ENCODE results near the gene CNTNAP5. TPM values are rescaled to one million over a fixed set of nuclear protein-coding genes. Genes with fewer than 3 reads are reported as not detected.

Gene CNTNAP5
- total and polyA plus RNA-seq, 2 of the 4 experiments (the other 2 are of a cell fraction): not detected

DNA sequence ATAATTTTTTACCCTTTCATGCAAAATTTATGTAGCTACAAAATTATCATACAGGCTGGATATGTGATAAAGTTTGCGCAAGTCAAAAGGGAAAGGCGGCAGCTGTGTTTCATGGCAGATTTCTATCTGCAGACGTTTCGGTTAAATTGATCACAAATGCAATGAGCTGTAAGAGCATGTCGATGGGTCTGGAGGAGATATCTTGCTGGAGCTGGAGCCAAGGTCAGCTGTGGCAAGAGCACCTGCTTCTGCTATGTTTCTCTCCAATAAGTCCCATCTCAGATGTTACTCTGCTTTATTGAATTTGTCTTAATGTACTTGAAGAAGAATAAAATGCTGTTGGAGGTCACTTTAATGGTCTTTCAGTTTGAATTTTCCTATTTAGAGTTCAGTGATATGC, 749.7 kb downstream of the CNTNAP5 start:
- in situ Hi-C loops (cut with MboI; ENCODE audit: low sequenced_read_pairs): no loop called here
- ATAC-seq (ENCODE audit: low read depth): no peak
- Histone ChIP-seq H4K5ac (ENCODE audit: low read depth, low read length) (no peak overlapping the region), H4K91ac (ENCODE audit: insufficient read depth, low read depth, low read length) (no peak overlapping the region), H3K14ac (replicated peaks; ENCODE audit: low read depth, low read length) (no peak overlapping the region), H3K9ac (ENCODE audit: low read depth, low read length) (no peak overlapping the region), H2BK15ac (ENCODE audit: low read depth, low read length) (no peak overlapping the region), H3K4me1 (ENCODE audit: control insufficient read depth, insufficient read depth, low read length) (no peaks in the 10 kb centered on the region), H3K4ac (ENCODE audit: low read depth, low read length) (no peak overlapping the region), H2AK9ac (replicated peaks; ENCODE audit: low read depth, low read length, poor library complexity) (no peak overlapping the region), H2BK20ac (ENCODE audit: low read depth, low read length) (no peak overlapping the region), H2AK5ac (ENCODE audit: low read depth, low read length) (no peak overlapping the region), H3K4me3 (ENCODE audit: insufficient read depth, low read depth, low read length) (no peak overlapping the region), H3K79me1 (ENCODE audit: low read depth in 1 of 2, low read length in 2 of 2) (no peaks in the 10 kb centered on the region), H3K56ac (ENCODE audit: extremely low read depth, insufficient read depth, low read length) (no peak overlapping the region), H2BK120ac (ENCODE audit: low read depth, low read length) (no peak overlapping the region), H3K4me2 (ENCODE audit: low read depth, low read length) (no peak overlapping the region), H3K27ac (ENCODE audit: insufficient read depth, low read length) (no peak overlapping the region), H4K20me1 (ENCODE audit: insufficient read depth, low read length) (no peaks in the 10 kb centered on the region), H3K9me3 (ENCODE audit: control insufficient read depth, insufficient read depth, low read length) (no peaks in the 10 kb centered on the region; the same call in 1 of the 2 replicates), H3K9me1 (ENCODE audit: insufficient read depth, low read length) (no peaks in the 10 kb centered on the region), H2AFZ (replicated peaks; ENCODE audit: low read length, poor library complexity) (no peak overlapping the region), H4K8ac (ENCODE audit: low read depth in 2 of 2, low read length in 2 of 2) (no peak overlapping the region), H3K36me3 (ENCODE audit: control insufficient read depth, insufficient read depth, low read length) (no peaks in the 10 kb centered on the region), H3K27me3 (ENCODE audit: control insufficient read depth, insufficient read depth, low read length) (no peaks in the 10 kb centered on the region), H3K18ac (ENCODE audit: low read depth, low read length) (no peak overlapping the region), H2BK5ac (ENCODE audit: low read depth, low read length, poor library complexity, severe bottlenecking) (no peak overlapping the region), H3K23ac (ENCODE audit: low read depth, low read length) (no peak overlapping the region)
- intact Hi-C loops (cut with micrococcal nuclease): no loop called here
- DNase-seq: no peak
- CTCF ChIA-PET: no interaction called here
- dilution Hi-C loops (cut with HindIII; ENCODE audit: low sequenced_read_pairs, unreplicated experiment): no loop called here
- POLR2A ChIA-PET (ENCODE audit: unreplicated experiment): interaction anchor here (0.6 kb wide), 1 partner anchor 23 kb away, joined by 4 read pairs; no protein-coding TSS in a partner anchor
- TF ChIP-seq RAD21 (IDR thresholded peaks at IDR 0.05; ENCODE audit: low read length) (no peak), POLR2A (IDR thresholded peaks at IDR 0.05; ENCODE audit: low read depth, low read length) (no peak), MAFK (IDR thresholded peaks at IDR 0.05; ENCODE audit: low read depth, low read length) (no peak), FOS (IDR thresholded peaks at IDR 0.05; ENCODE audit: low read depth, low read length) (no peak), MAZ (IDR thresholded peaks at IDR 0.05; ENCODE audit: borderline replicate concordance, low read depth, low read length) (no peak)
- WGBS, 2 experiments (ENCODE audit: extremely low coverage in 2 of 2, insufficient read length in 1 of 2): 63% methylated on average over 3 of the region's 5 CpGs; no CpG with 5 or more reads in 1 of the 2 experiments
- no TSS peak for BruUV-seq (replicated peaks)

All from IMR-90 (cell line).